ENCODE data around the gene PLCB3.

Gene PLCB3

DNA sequence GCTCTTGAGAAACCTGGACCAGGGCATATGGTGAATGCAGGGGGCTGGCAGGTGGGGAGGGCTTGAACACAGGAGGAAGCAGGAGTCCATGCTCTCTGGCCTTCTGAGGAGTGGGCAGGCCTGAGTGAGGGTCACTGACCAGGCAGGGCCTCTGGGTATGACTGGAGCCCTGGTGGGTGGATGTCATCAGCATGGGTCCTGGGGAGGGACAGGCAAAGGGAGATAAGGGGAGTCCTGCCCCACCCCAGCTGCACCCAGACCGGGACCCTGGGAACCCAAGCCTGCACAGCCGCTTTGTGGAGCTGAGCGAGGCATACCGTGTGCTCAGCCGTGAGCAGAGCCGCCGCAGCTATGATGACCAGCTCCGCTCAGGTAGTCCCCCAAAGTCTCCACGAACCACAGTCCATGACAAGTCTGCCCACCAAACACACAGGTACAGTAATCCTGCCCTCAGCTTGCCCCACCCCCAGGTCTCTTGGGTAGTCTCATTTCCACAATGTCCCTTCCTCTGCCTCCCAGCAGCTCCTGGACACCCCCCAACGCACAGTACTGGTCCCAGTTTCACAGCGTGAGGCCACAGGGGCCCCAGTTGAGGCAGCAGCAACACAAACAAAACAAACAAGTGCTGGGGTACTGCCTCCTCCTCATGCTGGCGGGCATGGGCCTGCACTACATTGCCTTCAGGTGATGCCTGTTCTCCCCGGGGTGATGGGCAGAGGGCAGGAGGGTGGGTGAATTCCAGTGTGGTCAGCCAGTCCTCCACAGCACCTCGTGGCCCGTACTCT, 19.0 kb upstream of the PLCB3 start:
- no peak overlapping the region for H3K4me3 ChIP-seq (ENCODE audit: low read length)
- TF ChIP-seq, protein P1, sequence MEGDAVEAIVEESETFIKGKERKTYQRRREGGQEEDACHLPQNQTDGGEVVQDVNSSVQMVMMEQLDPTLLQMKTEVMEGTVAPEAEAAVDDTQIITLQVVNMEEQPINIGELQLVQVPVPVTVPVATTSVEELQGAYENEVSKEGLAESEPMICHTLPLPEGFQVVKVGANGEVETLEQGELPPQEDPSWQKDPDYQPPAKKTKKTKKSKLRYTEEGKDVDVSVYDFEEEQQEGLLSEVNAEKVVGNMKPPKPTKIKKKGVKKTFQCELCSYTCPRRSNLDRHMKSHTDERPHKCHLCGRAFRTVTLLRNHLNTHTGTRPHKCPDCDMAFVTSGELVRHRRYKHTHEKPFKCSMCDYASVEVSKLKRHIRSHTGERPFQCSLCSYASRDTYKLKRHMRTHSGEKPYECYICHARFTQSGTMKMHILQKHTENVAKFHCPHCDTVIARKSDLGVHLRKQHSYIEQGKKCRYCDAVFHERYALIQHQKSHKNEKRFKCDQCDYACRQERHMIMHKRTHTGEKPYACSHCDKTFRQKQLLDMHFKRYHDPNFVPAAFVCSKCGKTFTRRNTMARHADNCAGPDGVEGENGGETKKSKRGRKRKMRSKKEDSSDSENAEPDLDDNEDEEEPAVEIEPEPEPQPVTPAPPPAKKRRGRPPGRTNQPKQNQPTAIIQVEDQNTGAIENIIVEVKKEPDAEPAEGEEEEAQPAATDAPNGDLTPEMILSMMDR (conservative IDR thresholded peaks at IDR 0.05; ENCODE audit: low read length), result no peak
- no peak for DNase-seq (ENCODE audit: low read depth)

DNA sequence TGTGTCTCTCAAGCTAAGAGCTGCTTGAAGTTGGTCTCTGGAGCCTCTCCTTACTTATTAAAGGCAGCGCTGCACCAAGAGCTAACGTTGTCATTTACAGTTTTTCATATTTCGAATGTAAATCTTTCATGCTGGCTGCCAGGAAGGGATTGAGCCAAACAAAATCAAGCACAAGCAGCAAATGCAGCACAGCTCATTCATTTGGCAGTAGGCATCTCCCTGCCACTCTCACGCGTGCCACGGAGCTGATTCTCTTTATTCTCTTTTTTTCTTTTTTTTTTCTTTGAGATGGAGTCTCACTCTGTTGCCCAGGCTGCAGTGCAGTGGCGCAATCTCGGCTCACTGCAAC, 18.4 kb upstream of the PLCB3 start:
- no peak for DNase-seq (ENCODE audit: low read depth)
- TF ChIP-seq, protein P1 (conservative IDR thresholded peaks at IDR 0.05; ENCODE audit: low read length), result no peak
- no peak overlapping the region for H3K4me3 ChIP-seq (ENCODE audit: low read length)

DNA sequence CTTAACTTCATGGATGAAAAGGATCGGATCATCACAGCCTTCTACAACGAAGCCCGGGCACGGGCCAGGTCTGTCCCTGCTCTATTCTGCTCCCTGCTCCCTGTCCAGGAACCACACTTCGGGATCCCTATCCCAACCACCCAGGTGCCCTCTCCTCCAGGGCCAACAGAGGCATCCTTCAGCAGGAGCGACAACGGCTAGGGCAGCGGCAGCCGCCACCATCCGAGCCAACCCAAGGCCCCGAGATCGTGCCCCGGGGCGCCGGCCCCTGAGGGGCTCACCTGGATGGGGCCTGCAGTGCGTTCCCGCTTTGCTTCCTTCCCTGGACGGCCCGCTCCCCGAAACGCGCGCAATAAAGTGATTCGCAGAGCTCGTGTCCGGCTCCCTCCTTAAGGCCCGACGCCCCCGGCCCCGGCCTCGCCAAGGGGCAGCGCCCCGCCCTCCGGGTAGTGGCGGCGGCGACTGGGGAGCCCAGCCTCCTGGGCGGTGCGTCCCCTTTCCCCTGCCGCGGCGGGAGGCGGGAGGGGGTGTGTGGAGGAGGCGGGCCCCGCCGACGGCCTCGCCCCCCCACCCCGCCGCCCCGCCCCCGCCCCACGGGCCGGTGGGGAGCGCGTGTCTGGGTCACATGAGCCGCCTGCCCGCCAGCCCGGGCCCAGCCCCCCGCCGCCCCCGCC, 17.3 kb upstream of the PLCB3 start, which contains the start of gene VEGFB:
TSS of gene VEGFB (plus strand) at position 672 of the 674 bp plus-strand sequence. CDS start 250 bp downstream, outside the sequence.
- peak within 1 kb of the TSS; percentile 65 for H3K4me3 ChIP-seq (ENCODE audit: low read length)
- TF ChIP-seq, protein P1 (conservative IDR thresholded peaks at IDR 0.05; ENCODE audit: low read length), result no peak
- no peak for DNase-seq (ENCODE audit: low read depth)

DNA sequence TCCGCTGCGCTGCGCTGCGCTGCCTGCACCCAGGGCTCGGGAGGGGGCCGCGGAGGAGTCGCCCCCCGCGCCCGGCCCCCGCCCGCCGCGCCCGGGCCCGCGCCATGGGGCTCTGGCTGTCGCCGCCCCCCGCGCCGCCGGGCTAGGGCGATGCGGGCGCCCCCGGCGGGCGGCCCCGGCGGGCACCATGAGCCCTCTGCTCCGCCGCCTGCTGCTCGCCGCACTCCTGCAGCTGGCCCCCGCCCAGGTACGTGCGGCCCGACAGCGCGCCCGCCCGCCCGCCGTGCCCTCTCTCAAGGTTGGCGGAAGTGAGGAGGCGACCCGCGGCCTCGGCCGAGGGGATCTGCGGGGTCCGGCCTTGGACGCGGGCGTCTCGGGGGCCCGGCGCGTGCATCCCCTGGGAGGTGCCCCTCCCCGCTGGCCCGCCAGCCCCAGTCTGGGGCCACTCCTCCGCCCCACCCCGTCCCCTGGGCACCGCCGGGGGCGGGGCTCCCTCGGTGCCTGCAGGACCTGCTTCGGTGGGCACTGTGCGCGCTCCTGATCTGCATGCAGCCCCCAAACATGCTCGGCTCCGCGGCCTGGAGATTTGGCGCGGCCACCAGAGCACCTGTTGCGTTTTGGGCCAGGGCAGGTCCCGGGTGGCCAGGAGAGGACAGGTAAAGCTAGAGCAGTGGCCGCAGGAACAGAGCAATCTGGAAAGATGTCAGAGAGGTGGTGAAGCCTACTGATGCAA, 16.5 kb upstream of the PLCB3 start:
- DNase-seq (ENCODE audit: low read depth), result no peak
- TF ChIP-seq, protein P1 (conservative IDR thresholded peaks at IDR 0.05; ENCODE audit: low read length), result no peak
- peak overlapping the region; percentile 65 for H3K4me3 ChIP-seq (ENCODE audit: low read length)

DNA sequence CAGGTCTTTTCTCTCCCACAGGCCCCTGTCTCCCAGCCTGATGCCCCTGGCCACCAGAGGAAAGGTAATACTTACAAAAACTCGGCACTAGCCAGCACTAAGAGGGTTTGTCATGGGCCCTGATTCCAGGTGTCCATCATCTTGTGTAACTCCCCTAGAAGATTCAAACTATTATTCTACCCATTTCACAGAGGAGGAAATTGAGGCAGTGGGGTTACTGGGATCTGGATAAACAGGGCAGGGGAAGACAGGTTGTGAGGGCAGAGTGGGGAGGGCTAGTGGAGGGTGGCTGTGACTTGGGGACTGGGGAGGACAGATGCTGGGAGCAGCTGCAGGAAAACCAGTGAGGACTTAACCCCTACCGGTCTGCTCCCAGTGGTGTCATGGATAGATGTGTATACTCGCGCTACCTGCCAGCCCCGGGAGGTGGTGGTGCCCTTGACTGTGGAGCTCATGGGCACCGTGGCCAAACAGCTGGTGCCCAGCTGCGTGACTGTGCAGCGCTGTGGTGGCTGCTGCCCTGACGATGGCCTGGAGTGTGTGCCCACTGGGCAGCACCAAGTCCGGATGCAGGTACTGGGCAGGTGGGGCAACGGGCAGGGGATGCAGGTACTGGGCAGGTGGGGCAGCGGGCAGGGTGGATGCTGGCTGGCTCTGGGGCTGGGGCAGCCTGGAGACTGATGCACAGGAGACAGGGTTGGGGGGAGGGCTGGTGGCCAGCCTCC, 15.7 kb upstream of the PLCB3 start:
- peak overlapping the region; percentile 65 for H3K4me3 ChIP-seq (ENCODE audit: low read length)
- DNase-seq (ENCODE audit: low read depth), result no peak
- TF ChIP-seq, protein P1 (conservative IDR thresholded peaks at IDR 0.05; ENCODE audit: low read length), result no peak

DNA sequence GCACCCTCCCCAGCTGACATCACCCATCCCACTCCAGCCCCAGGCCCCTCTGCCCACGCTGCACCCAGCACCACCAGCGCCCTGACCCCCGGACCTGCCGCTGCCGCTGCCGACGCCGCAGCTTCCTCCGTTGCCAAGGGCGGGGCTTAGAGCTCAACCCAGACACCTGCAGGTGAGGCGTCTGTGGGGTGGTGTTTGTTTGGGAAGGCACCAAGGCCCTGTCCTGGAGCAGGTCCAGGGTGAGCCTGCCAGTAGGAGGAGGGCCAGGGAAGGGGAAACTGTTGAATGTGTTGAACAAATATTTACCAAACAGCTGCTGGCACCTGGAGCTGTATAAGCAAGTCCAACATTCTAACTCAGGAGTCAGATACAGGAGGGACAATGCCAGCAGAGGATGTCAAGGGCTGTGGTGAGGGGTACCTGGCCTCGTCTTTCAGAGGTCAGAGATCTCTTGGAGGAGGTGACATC, 13.8 kb upstream of the PLCB3 start:
- no peak overlapping the region for H3K4me3 ChIP-seq (ENCODE audit: low read length)
- TF ChIP-seq, protein P1 (conservative IDR thresholded peaks at IDR 0.05; ENCODE audit: low read length), result no peak
- DNase-seq (ENCODE audit: low read depth), result no peak
